Myocyte (in vitro differentiated cells): Measurements from ENCODE around the gene RNASE1. TPM values are rescaled to one million over a fixed set of nuclear protein-coding genes. Genes with fewer than 3 reads are reported as not detected.

Source experiments
- DNase-seq: peaks from one replicate; pipeline ENCODE4 v3.0.0-alpha.2; 2012; ENCODE audit warnings: low read depth
- total RNA-seq: library from RNA; depleted of rRNA; stranded (reverse); fragments of >200 nt; gene quantifications from 2 replicates; pipeline ENCODE4 v1.2.3, GENCODE V29; 2014

RNASE1 gene
- total RNA-seq, 1 donor from 2014 or later: not detected

DNA sequence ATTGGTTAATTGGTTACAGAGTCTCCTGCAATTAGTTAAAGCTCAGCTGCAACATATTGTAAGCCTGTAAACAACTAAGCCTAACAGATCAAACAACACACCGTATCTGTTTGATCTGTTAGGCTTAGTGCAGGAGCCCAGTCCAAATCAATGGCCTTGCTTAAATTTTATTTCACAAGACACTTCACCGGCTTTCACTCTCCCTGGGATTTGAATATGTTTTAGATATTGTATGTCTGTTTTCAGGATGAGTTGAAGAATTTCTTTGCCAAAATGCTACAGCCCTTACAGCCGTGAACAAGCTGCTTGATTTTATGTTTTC is 5.5 kb upstream of the RNASE1 start:
- DNase-seq: no peak

DNA sequence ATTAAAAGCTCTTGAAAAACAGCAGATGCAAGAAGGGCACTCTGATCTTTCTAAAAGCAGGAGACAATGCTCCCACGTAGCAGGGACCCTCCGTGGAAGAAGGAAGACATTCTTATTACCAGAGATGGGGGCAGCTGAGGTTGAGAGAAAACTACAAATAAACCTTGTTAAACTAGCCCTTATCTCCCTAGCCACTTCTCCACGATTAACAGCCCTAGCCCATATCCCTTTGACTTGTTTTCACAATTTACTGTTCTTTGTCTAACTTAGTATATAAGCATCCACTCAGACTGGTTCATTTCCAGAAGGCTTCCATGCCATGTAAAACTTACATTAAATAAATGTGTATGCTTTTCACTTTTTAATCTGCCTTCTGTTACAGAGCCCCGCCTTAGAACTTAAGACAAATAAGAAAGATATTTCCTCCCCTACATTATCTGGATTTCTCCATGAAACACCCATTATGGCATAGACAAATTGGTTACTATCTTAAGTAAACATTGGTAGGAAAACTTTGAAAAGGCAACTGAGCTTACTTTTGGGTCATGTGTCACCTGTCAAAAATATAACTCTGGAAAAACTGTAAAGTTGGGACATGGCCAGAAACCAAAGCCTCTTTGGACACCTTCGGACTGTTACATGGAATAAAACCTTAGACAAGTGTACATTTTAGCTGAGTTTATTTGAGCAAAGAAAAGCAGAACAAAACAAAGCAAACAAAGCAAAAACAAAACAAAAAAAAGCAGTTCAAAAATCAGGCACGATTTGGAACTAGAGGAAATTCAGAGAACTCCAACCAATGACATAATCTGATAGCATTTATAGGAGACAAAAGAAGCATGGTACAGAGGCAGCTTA is 4.9 kb upstream of the RNASE1 start:
- no peak for DNase-seq

DNA sequence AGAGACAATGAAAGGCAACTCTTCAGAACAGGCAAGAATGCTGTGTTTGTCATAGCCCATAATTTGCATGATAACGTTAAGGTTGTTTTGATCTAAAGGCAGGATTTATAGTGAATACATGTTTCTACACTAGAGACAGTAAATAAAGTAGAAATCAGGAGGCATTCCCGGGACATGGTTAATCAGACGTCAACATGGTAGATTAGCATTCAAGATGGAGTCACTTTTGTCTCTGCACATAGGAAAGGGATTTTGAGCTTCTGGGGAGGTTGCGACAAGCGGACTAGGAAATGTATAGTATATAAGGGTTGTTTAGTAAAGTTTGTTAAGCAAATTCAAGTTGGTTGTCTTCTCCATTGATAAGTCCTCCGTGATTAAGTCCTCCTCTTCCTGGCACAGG is 2.8 kb upstream of the RNASE1 start:
- DNase-seq: no peak

DNA sequence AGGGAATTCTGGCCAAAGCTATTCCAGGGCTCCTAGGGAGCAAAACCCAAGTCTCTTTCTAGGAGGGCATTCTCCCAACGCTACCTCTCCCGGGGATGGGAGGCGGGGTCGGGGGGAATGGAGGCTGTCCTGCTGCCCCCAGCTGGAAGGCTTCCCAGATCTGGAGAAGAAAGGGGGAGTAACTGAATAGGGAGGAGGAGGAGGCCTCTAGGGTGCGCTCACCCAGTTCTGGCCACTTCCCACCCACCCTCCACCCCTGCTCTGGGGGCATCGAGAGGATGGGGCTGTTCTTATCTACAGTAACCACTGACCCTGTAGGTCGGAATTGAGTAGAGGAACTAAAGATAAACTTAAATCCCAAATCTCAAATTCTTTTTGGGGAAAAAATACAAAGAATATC is 579 bp upstream of the RNASE1 start:
- no peak for DNase-seq

DNA sequence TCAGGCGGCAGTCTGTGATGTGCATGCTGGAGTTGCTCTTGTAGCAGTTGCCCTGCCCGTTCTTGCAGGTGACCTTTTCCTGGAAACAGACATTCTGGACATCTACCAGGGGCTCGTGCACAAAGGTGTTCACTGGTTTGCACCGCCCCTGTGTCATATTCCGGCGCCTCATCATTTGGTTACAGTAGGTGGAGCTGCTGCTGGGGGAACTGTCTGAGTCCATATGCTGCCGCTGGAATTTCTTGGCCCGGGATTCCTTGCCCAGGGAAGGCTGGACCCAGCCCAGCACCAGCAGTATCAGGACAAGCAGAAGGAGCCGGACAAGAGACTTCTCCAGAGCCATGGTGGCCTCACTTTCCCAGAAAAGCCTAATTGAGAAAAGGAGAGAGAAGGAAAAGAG is 918 bp downstream of the RNASE1 start:
- no peak for DNase-seq

DNA sequence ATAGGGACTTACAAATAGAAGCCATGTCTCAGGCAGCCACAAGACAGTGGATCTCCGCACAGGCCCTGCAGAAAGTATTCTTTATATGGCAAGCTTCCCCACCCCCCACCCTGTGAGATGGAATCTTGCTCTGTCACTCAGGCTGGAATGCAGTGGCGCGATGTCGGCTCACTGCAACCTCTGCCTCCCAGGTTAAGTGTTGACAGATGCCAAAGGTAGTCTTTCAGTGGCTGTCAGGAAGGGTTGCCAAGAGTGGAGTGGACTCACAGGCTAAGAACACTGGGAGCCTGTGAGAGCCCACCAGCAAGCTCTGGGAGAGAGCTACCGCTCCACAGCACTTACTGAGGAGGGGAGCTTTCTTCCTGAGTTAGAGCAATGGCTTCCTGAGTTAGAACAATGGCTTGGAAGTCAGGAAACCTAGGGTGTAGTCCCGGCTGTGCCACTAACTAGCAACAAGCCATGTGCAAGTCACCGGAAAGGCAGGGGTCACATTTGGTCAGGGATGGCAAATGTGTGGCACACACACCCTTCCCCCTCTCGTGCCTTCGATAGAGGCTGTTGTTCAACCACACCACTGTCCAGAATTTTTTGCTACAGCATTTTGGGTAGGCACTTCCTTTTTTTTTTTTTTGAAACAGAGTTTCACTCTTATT is 2.6 kb downstream of the RNASE1 start:
- no peak for DNase-seq

DNA sequence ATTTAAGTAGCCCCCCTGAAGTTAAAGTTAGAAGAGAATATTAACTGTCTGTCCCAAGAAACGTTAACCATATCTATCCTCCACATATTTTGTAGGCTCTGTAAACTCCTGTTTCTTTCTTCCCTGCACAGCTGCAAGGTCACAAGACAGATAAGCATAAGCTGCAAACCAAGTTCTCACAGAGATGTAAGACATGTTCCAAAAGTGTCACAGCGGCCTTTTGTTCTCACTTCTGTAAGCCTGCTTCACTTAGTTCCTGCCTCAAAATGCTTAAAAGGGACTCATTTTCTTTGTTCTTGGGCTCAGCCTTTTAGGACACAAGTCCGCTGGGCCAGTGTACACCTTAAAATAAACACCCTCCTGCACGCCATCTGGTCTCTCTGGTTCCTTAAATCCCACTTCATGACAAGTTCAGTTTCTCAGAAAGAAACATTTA is 3.2 kb downstream of the RNASE1 start:
- no peak for DNase-seq

DNA sequence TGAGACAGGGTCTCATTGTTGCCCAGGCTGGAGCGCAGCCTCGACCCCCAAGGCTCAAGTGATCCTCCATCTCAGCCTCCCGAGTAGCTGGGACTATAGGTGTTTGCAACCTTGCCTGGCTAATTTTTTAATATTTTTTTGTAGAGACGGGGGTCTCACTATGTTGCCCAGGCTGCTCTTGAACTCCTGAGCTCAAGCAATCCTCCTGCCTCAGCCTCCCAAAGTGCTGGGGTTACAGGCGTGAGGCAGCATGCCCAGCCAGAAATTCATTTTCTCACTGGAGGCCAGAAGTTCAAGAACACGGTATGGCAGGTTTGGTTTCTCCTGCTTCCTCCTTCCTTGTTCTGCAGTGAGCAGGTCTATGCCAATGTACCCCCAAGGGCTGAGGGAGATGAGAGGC is 3.7 kb downstream of the RNASE1 start:
- no peak for DNase-seq

DNA sequence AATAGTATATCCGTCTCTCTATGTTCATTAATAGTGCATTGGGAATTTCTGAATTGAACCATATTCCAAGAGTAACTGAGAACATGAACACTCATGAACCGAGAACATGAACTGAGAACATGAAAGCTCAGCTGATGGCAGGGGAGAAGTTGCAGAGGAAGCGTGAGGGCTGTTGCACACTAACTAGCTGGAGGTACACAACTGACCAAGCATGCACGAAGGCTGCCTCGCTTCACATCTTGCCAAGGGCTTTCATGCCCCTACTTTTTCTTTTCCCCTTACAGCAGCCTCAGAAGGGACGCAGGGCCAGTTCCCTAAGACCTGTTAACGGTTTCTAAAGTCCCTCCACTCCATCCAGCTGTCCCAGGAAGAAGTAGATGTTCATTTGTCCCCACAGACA is 4.3 kb downstream of the RNASE1 start:
- no peak for DNase-seq

DNA sequence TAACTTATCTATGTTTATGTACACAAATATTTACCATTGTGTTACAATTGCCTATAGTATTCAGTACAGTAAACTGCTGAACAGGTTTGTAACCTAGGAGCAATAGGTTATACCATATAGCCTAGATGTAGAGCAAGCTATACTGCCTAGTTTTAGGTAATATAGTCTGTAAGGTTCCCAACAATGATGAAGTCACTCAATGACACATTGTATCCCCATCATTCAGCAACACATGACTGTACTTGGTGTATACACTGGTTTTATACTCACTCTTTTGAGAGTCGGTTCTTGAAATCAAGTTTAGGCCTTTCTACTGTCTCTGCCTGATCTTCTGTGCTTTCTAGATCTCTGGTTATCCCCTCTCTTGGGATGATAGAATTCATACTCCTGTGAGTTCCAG is 5.5 kb downstream of the RNASE1 start:
- no peak for DNase-seq

DNA sequence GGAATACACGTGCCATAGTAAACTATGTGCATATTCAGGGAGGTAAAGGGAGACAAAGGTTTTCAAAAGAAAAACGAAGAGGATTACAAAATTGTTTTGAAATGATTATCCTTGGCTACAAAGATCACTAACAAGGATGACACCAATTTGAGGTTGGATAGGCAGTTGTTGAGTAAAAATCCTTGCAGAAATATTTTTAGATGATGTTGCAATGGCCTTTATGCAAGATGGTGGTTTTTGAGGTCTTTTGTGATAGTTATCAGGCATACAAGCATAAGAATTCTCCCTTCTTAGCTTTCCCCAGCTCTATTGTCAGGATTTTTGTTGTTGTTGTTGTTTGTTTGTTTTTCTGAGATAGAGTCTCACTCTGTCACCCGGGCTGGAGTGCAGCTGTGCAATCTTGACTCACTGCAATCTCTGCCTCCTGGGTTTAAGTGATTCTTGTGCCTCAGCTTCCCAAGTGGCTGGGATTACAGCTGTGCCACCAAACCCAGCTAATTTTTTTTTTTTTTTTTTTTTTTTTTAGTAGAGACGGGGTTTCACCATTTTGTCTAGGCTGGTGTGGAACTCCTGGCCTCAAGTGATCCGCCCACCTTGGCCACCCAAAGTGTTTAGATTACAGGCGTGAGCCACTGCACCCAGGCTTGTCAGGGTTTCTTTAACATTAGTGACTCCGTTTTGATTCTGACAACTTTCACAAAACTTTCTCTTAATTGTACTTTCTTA is 7.8 kb downstream of the RNASE1 start:
- no peak for DNase-seq

DNA sequence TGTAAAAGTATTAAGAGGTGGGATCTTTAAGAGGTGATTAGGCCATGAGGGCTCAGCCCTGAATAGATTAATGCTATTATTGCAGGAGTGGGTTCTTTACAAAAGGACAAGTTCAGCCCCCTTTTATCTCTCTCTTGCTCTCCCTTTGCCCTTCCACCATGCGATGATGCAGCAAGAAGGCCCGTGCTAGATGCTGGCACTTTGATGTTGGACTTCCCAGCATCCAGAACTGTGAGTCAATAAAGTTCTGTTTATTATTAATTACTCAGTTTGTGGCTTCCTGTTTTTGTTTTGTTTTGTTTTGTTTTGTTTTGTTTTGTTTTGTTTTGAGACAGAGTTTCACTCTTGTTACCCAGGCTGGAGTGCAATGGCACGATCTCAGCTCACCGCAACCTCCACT is 10.1 kb downstream of the RNASE1 start:
- no peak for DNase-seq

DNA sequence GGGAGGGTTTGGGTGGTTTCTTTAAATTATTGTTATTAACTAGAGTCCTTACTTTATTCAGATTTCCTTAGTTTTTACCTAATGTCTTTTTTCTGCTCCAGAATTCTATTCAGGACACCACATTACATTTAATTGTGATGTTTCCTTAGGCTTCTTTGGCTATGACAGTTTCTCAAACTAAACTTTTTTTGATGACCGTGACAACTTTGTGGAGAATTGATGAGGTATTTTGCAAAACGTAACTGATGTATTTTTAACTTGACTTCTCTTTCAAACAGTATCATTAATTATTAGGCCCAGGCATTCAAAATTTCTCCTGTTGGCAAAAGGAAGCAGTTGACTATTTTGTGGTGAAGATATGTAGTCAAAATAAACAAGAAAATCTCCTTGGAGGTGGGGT is 11.0 kb downstream of the RNASE1 start:
- DNase-seq: no peak

DNA sequence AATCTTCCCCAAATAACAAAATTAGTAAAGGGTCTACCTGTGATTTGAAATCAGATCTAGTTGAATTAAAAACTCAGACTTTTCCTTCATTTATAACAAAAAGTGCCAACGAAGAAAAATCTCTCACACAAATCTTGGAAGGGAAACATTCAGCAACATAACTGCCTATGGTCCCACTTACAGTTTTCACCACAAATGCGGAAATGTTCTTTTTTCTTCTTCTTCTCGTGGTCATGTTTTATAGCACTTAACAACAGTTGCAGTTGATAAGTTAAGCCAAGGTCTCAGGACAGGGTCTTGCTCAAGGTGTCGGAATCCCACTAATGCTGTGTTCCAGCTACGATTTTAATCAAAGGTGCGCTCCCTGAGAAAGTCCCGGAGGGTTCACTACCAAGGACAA is 11.5 kb downstream of the RNASE1 start:
- no peak for DNase-seq

DNA sequence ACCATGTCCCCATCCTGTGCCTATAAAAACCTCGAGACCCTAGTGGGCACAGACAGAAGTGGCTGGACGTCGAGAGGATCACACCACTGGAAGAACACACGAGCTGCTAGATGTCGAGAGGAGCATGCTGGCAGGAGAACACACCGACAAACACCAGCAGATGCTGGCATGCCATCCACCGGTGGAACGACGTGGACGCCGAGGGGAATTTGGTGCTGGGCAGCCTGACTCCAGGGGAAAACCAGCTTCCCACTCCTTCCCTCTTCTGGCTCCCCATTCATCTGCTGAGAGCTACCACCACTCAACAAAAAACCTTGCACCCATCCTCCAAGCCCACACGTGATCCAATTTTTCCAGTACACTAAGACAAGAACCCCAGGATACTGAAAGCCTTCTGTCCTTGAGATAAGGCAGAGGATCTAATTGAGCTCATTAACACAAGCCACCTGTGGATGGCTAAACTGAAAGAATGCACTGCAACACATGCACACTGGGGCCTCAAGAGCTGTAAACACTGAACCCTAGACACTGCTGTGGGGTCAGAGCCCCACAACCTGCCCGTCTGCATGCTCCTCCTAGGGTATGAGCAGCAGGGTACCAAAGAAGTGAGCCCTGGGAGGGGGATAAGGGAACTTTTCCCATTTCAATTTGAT is 12.1 kb downstream of the RNASE1 start:
- no peak for DNase-seq

DNA sequence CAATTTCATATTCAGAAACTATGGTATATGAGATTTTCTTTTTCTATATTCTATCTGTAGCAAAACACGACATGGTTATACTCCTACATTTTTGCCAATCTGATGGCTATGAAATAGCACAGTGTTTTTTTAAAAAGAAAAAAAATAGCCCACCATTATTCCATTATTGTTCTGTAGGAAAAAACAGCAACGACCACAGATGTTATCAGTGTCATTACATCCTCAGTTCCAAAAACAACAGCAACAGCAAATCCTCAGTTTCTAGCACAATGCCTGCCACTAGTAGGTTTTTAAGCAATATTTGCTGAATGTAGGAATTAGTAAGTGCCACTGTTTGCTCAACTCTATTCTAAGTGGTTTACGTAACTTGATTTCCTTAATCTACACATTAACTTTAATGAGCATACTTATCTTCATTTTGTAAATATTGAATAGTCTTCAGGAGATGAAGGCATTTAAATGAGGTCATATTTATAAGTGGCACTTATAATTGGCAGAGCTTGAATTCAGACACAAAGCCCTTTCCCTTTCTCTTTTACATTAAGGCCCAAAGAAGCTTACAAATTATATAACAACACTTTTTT is 13.3 kb downstream of the RNASE1 start:
- no peak for DNase-seq

DNA sequence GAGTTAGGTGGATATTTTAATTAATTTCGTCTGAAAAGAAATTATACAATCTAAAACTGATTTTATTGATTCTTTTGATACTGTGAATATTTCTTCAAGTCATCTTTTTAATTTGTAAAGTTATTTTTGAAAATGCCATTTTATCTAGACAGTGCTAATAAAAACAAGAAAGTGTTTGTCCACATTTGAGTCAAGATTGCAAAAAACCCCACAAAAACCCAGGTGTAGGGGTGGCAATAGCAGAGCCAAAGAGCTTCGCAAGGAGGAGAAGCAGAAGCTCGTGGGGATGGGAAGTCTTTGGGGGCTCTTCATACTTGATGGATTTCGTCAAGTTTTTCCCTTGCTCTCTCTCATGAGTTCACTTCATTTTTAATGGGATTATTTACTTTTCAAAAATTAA is 15.6 kb downstream of the RNASE1 start:
- DNase-seq: no peak

DNA sequence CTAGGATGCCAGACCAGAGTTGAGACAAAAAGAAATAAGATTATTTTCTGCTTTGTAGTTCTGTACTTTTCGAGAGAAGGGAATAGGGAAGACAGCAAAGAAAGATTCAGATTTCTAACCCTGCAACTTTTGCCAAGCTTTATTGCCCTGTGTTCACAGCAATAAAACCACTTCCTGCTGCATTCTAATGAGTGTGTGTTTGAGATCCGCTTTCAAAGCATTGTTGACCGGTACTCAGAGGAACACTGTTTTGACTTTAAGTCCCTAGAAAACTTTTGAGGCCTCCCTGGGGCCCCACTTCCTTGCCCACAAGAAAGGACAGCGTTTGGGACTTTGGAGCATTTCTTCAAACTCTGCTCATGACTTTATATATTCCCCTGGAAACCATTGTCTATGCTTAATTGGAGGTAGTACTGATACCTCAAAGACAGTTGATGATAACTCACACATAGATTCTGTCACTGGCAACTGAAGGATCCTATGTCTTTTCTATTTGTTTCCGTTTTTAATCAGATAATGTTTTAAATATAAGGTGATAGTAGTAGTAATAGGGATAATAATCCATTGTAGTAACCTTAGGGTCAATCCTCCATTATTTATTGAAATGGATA is 20.3 kb downstream of the RNASE1 start:
- no peak for DNase-seq

DNA sequence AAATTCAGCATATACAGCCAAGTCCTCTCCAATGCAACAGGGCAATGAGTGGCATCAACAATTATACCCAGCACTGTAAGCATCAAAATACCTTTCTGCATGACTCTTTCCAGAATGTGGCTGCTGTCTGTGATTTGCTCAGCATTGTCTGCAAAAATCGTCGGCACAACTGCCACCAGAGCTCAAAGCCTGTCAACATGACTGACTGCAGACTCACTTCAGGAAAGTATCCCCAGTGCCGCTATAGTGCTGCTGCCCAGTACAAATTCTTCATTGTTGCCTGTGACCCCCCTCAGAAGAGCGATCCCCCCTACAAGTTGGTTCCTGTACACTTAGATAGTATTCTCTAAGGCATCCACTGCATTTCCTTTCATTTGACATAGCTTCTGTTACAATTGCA is 20.8 kb downstream of the RNASE1 start:
- no peak for DNase-seq

DNA sequence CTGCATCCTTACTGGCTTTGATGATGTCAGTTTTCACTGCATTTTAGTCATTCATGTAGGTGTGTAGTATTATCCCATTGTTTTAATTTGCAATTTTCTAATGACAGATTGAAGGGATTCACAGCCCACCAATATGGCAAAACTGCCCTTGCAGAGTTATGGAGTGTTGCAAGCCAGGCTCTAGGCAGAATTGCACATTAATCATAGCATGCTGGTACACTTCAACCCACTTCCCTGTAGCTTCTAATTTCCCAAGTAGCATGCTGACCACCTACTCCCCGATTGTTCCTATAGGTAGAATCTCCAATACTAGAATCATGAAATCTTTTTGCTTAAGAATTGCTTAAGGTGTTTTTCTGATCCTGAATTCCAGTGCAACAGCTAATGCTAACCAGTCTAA is 26.7 kb downstream of the RNASE1 start:
- no peak for DNase-seq

DNA sequence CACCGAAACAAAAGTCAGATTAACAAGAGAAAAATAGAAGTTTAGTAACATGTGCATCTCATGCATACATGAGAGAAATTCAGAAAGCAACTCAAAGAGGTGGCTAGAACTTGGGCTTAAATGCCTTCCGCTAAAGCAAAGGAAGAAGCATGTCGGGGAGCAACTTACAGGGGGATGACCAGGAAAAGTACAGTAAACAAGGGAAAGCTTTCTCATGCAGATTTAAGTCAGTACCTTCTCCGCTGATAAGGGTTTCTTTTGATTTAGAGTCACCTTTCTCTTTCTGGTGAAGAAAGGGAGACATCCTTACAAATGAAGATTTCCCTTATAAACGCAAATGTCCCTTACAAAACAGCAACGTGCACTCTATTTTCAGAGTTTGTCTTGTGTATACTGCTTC is 27.6 kb downstream of the RNASE1 start:
- no peak for DNase-seq
